H1 (cell line): ENCODE data around the gene TNFRSF8. TPM values are rescaled to one million over a fixed set of nuclear protein-coding genes. Genes with fewer than 3 reads are reported as not detected.

Source experiments
- CTCF ChIA-PET: fragments of 300-600 bp; sonication (Branson Sonifier 250); formaldehyde crosslinking; loops from one replicate; lab custom pipeline; 2021; ENCODE audit not compliant: partially characterized antibody; lab: Charles Lee
- POLR2A ChIA-PET: fragments of 300-600 bp; sonication (Branson Sonifier 250); formaldehyde crosslinking; loops from one replicate; lab custom pipeline; 2021; ENCODE audit warnings: inconsistent platforms; ENCODE audit not compliant: partially characterized antibody; lab: Charles Lee
- DNase-seq, 2 experiments: peaks; one replicate each; pipeline versions ENCODE4 v3.0.0 to v3.0.0-alpha.2; 2010 to 2022; ENCODE audit warnings: low spot score in 2 of 2, low read depth in 1 of 2, mixed read lengths in 1 of 2
- FAIRE-seq: peaks from 2 replicates; lab custom pipeline; 2011; peaks lifted over from hg19 to GRCh38; lab: Jason Lieb, UNC
- H2AFZ ChIP-seq: 2 replicates; pipeline ENCODE4 v1.8.1; 2012; ENCODE audit warnings: low read length, inconsistent platforms
- H2AK5ac ChIP-seq: 2 replicates; pipeline ENCODE4 v1.6.1; 2013; ENCODE audit warnings: low read depth, low read length
- H2BK120ac ChIP-seq: replicated peaks from 2 replicates; pipeline ENCODE3; 2013; ENCODE audit warnings: low read depth, low read length, inconsistent platforms
- H2BK12ac ChIP-seq: 2 replicates; pipeline ENCODE4 v1.6.1; 2013; ENCODE audit warnings: low read depth, low read length
- H2BK15ac ChIP-seq: 2 replicates; pipeline ENCODE4 v1.6.1; 2013; ENCODE audit warnings: low read length
- H2BK20ac ChIP-seq: 2 replicates; pipeline ENCODE4 v1.6.1; 2013; ENCODE audit warnings: low read length
- H2BK5ac ChIP-seq: 2 replicates; pipeline ENCODE4 v1.6.1; 2013; ENCODE audit warnings: low read depth, low read length
- H3K14ac ChIP-seq: 2 replicates; pipeline ENCODE4 v1.6.1; 2013; ENCODE audit warnings: inconsistent platforms; ENCODE audit not compliant: insufficient read length
- H3K18ac ChIP-seq: 2 replicates; pipeline ENCODE4 v1.6.1; 2013; ENCODE audit warnings: low read length; ENCODE audit errors: extremely low read depth
- H3K23ac ChIP-seq: 2 replicates; pipeline ENCODE4 v1.6.1; 2013; ENCODE audit warnings: inconsistent platforms; ENCODE audit not compliant: insufficient read length
- H3K23me2 ChIP-seq: 2 replicates; pipeline ENCODE4 v1.6.1; 2013; ENCODE audit warnings: low read depth, low read length
- H3K27ac ChIP-seq: 2 replicates; pipeline ENCODE4 v1.6.1; 2011; ENCODE audit warnings: low read depth, low read length, inconsistent platforms
- H3K27me3 ChIP-seq, 4 experiments: replicated peaks in 1 of 4; 1 replicate in 1 of 4; 2 replicates in 3 of 4; pipeline versions ENCODE4 v1.6.1 to v1.8.1; 2011 to 2013; ENCODE audit warnings: low read length in 3 of 4, mild to moderate bottlenecking in 3 of 4, inconsistent platforms in 2 of 4, mixed read lengths in 2 of 4, moderate library complexity in 1 of 4; ENCODE audit not compliant: control insufficient read depth in 3 of 4, insufficient read depth in 3 of 4; ENCODE audit errors: extremely low read depth in 1 of 4
- H3K36me3 ChIP-seq, 4 experiments: 2 replicates each; pipeline versions ENCODE4 v1.6.1 to v1.8.1; 2011 to 2013; ENCODE audit warnings: mild to moderate bottlenecking in 4 of 4, low read length in 3 of 4, moderate library complexity in 2 of 4, control low read depth in 1 of 4, inconsistent platforms in 1 of 4; ENCODE audit not compliant: insufficient read depth in 4 of 4, control insufficient read depth in 2 of 4
- H3K4ac ChIP-seq: replicated peaks from 2 replicates; pipeline ENCODE3; 2013; ENCODE audit warnings: low read length, low read depth, mixed read lengths, inconsistent platforms; ENCODE audit not compliant: insufficient read length
- H3K4me1 ChIP-seq, 4 experiments: replicated peaks in 1 of 4; 1 replicate in 1 of 4; 2 replicates in 3 of 4; pipeline versions ENCODE4 v1.6.1 to v1.8.1; 2011 to 2013; ENCODE audit warnings: low read length in 3 of 4, inconsistent platforms in 2 of 4, mixed read lengths in 1 of 4; ENCODE audit not compliant: insufficient read depth in 4 of 4, control insufficient read depth in 3 of 4
- H3K4me2 ChIP-seq, 2 experiments: 2 replicates each; pipeline versions ENCODE4 v1.6.1 to v1.8.1; 2011 to 2013; ENCODE audit warnings: low read depth in 2 of 2, low read length in 2 of 2, control low read depth in 1 of 2, inconsistent platforms in 1 of 2, mild to moderate bottlenecking in 1 of 2; ENCODE audit not compliant: insufficient read depth in 1 of 2
- H3K4me3 ChIP-seq, 4 experiments: fragments of 200-600, 300-600 bp in 1 of 4; sonication (generic), shearing (Covaris generic), sonication (Bioruptor Twin) in 1 of 4; 2 replicates each; pipeline versions ENCODE4 v1.5.1 to v1.8.1; 2011 to 2016; ENCODE audit warnings: low read length in 4 of 4, low read depth in 3 of 4, control low read depth in 2 of 4, inconsistent platforms in 2 of 4, mild to moderate bottlenecking in 2 of 4, mixed read lengths in 1 of 4, moderate library complexity in 1 of 4; ENCODE audit not compliant: insufficient read depth in 2 of 4; ENCODE audit errors: extremely low read depth in 1 of 4
- H3K56ac ChIP-seq: replicated peaks from 2 replicates; pipeline ENCODE3; 2013; ENCODE audit warnings: low read depth, mild to moderate bottlenecking, mixed read lengths, low read length, inconsistent platforms; ENCODE audit not compliant: insufficient read length
- H3K79me1 ChIP-seq: 2 replicates; pipeline ENCODE4 v1.6.1; 2013; ENCODE audit warnings: low read depth, low read length, control low read depth
- H3K79me2 ChIP-seq, 2 experiments: 2 replicates each; pipeline versions ENCODE4 v1.6.1 to v1.8.1; 2012 to 2013; ENCODE audit warnings: low read length in 2 of 2, mild to moderate bottlenecking in 2 of 2, inconsistent platforms in 1 of 2; ENCODE audit not compliant: insufficient read depth in 2 of 2, control insufficient read depth in 1 of 2
- H3K9ac ChIP-seq, 4 experiments: replicated peaks in 1 of 4; 1 replicate in 1 of 4; 2 replicates in 3 of 4; pipeline versions ENCODE4 v1.6.1 to v1.8.1; 2011 to 2013; ENCODE audit warnings: low read depth in 3 of 4, low read length in 3 of 4, control low read depth in 2 of 4, mild to moderate bottlenecking in 2 of 4, moderate library complexity in 2 of 4, inconsistent platforms in 1 of 4; ENCODE audit errors: extremely low read depth in 1 of 4
- H3K9me3 ChIP-seq, 2 experiments: 2 replicates each; pipeline versions ENCODE4 v1.6.1 to v1.8.1; 2012 to 2013; ENCODE audit warnings: mild to moderate bottlenecking in 2 of 2, moderate library complexity in 2 of 2, control low read depth in 1 of 2, inconsistent platforms in 1 of 2, low read depth in 1 of 2, low read length in 1 of 2, mixed read lengths in 1 of 2; ENCODE audit not compliant: insufficient read depth in 2 of 2
- H4K20me1 ChIP-seq, 2 experiments: replicated peaks in 1 of 2; 2 replicates each; pipeline versions ENCODE3 to v1.8.1; 2011 to 2013; ENCODE audit warnings: inconsistent platforms in 2 of 2, low read length in 2 of 2, mild to moderate bottlenecking in 1 of 2; ENCODE audit not compliant: insufficient read depth in 2 of 2, control insufficient read depth in 1 of 2
- H4K5ac ChIP-seq: 2 replicates; pipeline ENCODE4 v1.6.1; 2013; ENCODE audit warnings: low read length, low read depth, mixed read lengths, inconsistent platforms; ENCODE audit not compliant: insufficient read length
- H4K8ac ChIP-seq: 2 replicates; pipeline ENCODE4 v1.8.0; 2013; ENCODE audit warnings: mild to moderate bottlenecking, moderate library complexity, low read length, inconsistent platforms; ENCODE audit not compliant: insufficient read depth; ENCODE audit errors: extremely low read depth
- H4K91ac ChIP-seq: replicated peaks from 2 replicates; pipeline ENCODE3; 2013; ENCODE audit warnings: low read length, mixed read lengths, inconsistent platforms; ENCODE audit not compliant: insufficient read length
- BACH1 ChIP-seq: IDR thresholded peaks from 2 replicates; pipeline ENCODE4 v1.6.1; 2012; ENCODE audit warnings: low read length, improper control_type of control experiment
- CEBPB ChIP-seq: IDR thresholded peaks from 2 replicates; pipeline ENCODE4 v1.6.1; 2012; ENCODE audit warnings: low read depth, low read length
- CREB1 ChIP-seq: IDR thresholded peaks from 2 replicates; pipeline ENCODE4 v1.6.1; 2012; ENCODE audit warnings: inconsistent platforms
- E2F6 ChIP-seq: IDR thresholded peaks from 2 replicates; pipeline ENCODE4 v1.6.1; 2012; ENCODE audit warnings: inconsistent platforms
- EP300 ChIP-seq, 2 experiments: IDR thresholded peaks; 1 replicate in 1 of 2; 2 replicates in 1 of 2; pipeline ENCODE4 v1.6.1; 2011 to 2012; ENCODE audit warnings: low read depth in 2 of 2, low read length in 2 of 2, mild to moderate bottlenecking in 2 of 2, borderline replicate concordance in 1 of 2, inconsistent platforms in 1 of 2, moderate library complexity in 1 of 2
- GABPA ChIP-seq: IDR thresholded peaks from 2 replicates; pipeline ENCODE4 v1.6.1; 2011; ENCODE audit warnings: mild to moderate bottlenecking, low read length, moderate library complexity, borderline replicate concordance; ENCODE audit not compliant: insufficient read depth
- HDAC2 ChIP-seq, 2 experiments: fragments of 300-600 bp in 1 of 2; sonication (generic) in 1 of 2; IDR thresholded peaks; 2 replicates each; pipeline ENCODE4 v1.6.1; 2011 to 2012; ENCODE audit warnings: low read depth in 2 of 2, low read length in 2 of 2, mild to moderate bottlenecking in 2 of 2, moderate library complexity in 2 of 2, borderline replicate concordance in 1 of 2, inconsistent platforms in 1 of 2
- MAFK ChIP-seq: IDR thresholded peaks from 2 replicates; pipeline ENCODE4 v1.6.1; 2012; ENCODE audit warnings: low read depth, mild to moderate bottlenecking, improper control_type of control experiment, low read length
- RAD21 ChIP-seq, 2 experiments: IDR thresholded peaks in 1 of 2; conservative IDR thresholded peaks in 1 of 2; 2 replicates each; pipeline ENCODE4 v1.6.1; 2011; ENCODE audit warnings: low read depth in 2 of 2, low read length in 2 of 2, improper control_type of control experiment in 1 of 2, inconsistent platforms in 1 of 2, mild to moderate bottlenecking in 1 of 2, moderate library complexity in 1 of 2
- RBBP5 ChIP-seq: IDR thresholded peaks from 2 replicates; pipeline ENCODE4 v1.7.1; 2012; ENCODE audit warnings: low read depth, mild to moderate bottlenecking, inconsistent platforms, low read length, moderate library complexity, borderline replicate concordance
- RXRA ChIP-seq: IDR thresholded peaks from 2 replicates; pipeline ENCODE4 v1.6.1; 2011; ENCODE audit warnings: low read depth, mild to moderate bottlenecking, low read length, moderate library complexity; ENCODE audit not compliant: insufficient read depth
- SP1 ChIP-seq: IDR thresholded peaks from 2 replicates; pipeline ENCODE4 v1.6.1; 2011; ENCODE audit warnings: low read depth, low read length
- SP4 ChIP-seq: IDR thresholded peaks from 2 replicates; pipeline ENCODE4 v1.6.1; 2012; ENCODE audit warnings: low read length, inconsistent platforms
- WGBS, 2 experiments: shearing (Covaris generic) in 1 of 2; methylation state at CpG; one replicate each; pipeline versions ENCODE4 v1.1.6 to v1.1.7; 2013 to 2015; ENCODE audit warnings: low lambda C conversion rate in 2 of 2, mixed read lengths in 2 of 2, inconsistent platforms in 1 of 2, low coverage in 1 of 2, missing lambda C conversion rate in 1 of 2; ENCODE audit not compliant: insufficient replicate concordance in 2 of 2, insufficient coverage in 1 of 2, insufficient read length in 1 of 2; ENCODE audit errors: extremely low coverage in 1 of 2, missing lambda C conversion rate in 1 of 2; 5-methylcytosine and 5-hydroxymethylcytosine counted together
- polyA plus RNA-seq, 7 experiments: library from polyadenylated mRNA; depleted of rRNA in 3 of 7; stranded (reverse) in 5 of 7; unstranded in 2 of 7; fragments of >200 nt in 5 of 7; fragments of 200-250 nt in 2 of 7; gene quantifications; 1 replicate in 5 of 7; 2 replicates in 1 of 7; 4 replicates in 1 of 7; pipeline versions ENCODE4 v1.2.1 to v1.2.3, GENCODE V29; 2011 to 2013; ENCODE audit warnings: missing spikeins in 2 of 7, mixed read lengths in 2 of 7
- total RNA-seq: library from RNA; stranded (reverse); fragmentation: NEBNext Ultra II Directional; extraction: Animal tissue kit (Norgen Biotek cat#: 25700); gene quantifications from 2 replicates; pipeline ENCODE4 v1.2.1, GENCODE V29; 2021

TNFRSF8 gene
- total and polyA plus RNA-seq, 2 of the 8 experiments (the other 6 are each of a cell fraction or from before 2014, with no cell fraction given) = 23.2 to 32.7 TPM

GRCh38 chr1:12022036-12022435 lies 41.1 kb upstream of the TNFRSF8 start:
- Histone ChIP-seq H3K18ac (no peak overlapping the region), H3K27me3 (no peaks in the 10 kb centered on the region), H2BK20ac (no peak overlapping the region), H3K14ac (no peak overlapping the region), H3K79me2 (peaks cover 0 to 24% of the 10 kb centered on the region in 2 experiments), H3K23me2 (peaks cover 5% of the 10 kb centered on the region), H2BK12ac (no peak overlapping the region), H3K27ac (no peak overlapping the region), H3K23ac (no peak overlapping the region), H4K91ac (no peak overlapping the region), H2BK5ac (no peak overlapping the region), H2AK5ac (no peak overlapping the region), H3K4me3 (no peak overlapping the region), H4K5ac (no peak overlapping the region), H3K79me1 (peaks cover 8% of the 10 kb centered on the region), H2AFZ (no peak overlapping the region), H3K4ac (no peak overlapping the region), H4K20me1 (peaks cover 4 to 6% of the 10 kb centered on the region in 2 experiments), H2BK15ac (no peak overlapping the region), H3K4me2 (no peak overlapping the region), H4K8ac (no peak overlapping the region), H3K56ac (no peak overlapping the region), H2BK120ac (no peak overlapping the region), H3K36me3 (peaks cover 5 to 53% (median 24%) of the 10 kb centered on the region in 4 experiments), H3K9ac (no peak overlapping the region), H3K9me3 (no peaks in the 10 kb centered on the region), H3K4me1 (peaks cover 0 to 7% (median 0%) of the 10 kb centered on the region in 4 experiments; a peak in 4 of 7 replicates)
- POLR2A ChIA-PET = interaction anchor here (1.4 to 9.5 kb wide), 3 partner anchors 9 to 113 kb away, joined by 3 to 66 read pairs (median 36); no protein-coding TSS in a partner anchor
- CTCF ChIA-PET = interaction anchor here (0.6 to 1.7 kb wide), 3 partner anchors 10 to 138 kb away, joined by 3 to 6 read pairs (median 5); no protein-coding TSS in a partner anchor
- no peak for DNase-seq
- FAIRE-seq = no peak
- WGBS, 2 experiments = 98% methylated on average over 13 of the region's 14 CpGs; no CpG with 5 or more reads in 1 of the 2 experiments
- TF ChIP-seq E2F6 (no peak), MAFK (no peak), HDAC2 (IDR thresholded peaks at IDR 0.05; ENCODE audit: borderline replicate concordance in 1 of 2, low read depth in 2 of 2, low read length in 2 of 2) (no peak), SP4 (no peak), BACH1 (no peak), RXRA (no peak), CEBPB (no peak), RBBP5 (no peak), SP1 (no peak), RAD21 (IDR thresholded peaks at IDR 0.05 in 1 of 2, conservative IDR thresholded peaks at IDR 0.05 in 1 of 2; ENCODE audit: low read depth in 2 of 2, low read length in 2 of 2) (no peak), GABPA (no peak), EP300 (IDR thresholded peaks at IDR 0.05; ENCODE audit: borderline replicate concordance in 1 of 2, low read depth in 2 of 2, low read length in 2 of 2) (no peak), CREB1 (no peak)
